Measurements from ENCODE around the gene SELP. TPM values are rescaled to one million over a fixed set of nuclear protein-coding genes. Genes with fewer than 3 reads are reported as not detected.

SELP gene
- total RNA-seq, 2 donors from 2014 or later: not detected

DNA sequence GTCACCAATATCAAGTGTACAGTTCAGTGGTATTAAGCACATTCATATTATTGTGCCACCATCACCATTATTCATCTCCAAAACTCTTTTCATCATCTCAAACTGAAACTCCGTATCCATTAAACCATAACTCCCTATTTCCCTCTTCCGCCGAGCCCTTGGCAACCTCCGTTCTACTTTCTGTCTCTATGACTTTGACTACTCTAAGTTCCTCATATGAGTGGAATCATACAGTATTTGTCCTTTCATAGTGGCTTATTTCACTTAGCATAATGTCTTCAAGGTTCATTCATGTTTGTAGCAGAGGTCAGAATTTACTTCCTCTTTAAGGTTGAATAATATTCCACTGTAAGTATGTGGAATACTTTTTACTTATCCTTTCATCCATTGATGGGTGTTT, 21.7 kb downstream of the SELP start:
- H3K4me1 ChIP-seq (ENCODE audit: control insufficient read depth, insufficient read depth, low read length): no peaks in the 10 kb centered on the region
- Mint-ChIP-seq H3K4me1 (no peaks in the 10 kb centered on the region), H3K4me3 (no peak overlapping the region), H3K36me3 (ENCODE audit: low read depth) (no peaks in the 10 kb centered on the region), H3K27ac (no peak overlapping the region), H3K27me3 (ENCODE audit: insufficient read depth) (peaks cover 3% of the 10 kb centered on the region), H3K9me3 (no peaks in the 10 kb centered on the region)
- H3K27me3 ChIP-seq (ENCODE audit: control insufficient read depth, insufficient read depth, low read length, poor library complexity, severe bottlenecking): no peaks in the 10 kb centered on the region
- no peak overlapping the region for H3K4me3 ChIP-seq (ENCODE audit: low read length)
- no peaks in the 10 kb centered on the region for H3K36me3 ChIP-seq (ENCODE audit: control insufficient read depth, insufficient read depth, low read length)
- TF ChIP-seq, protein P1, sequence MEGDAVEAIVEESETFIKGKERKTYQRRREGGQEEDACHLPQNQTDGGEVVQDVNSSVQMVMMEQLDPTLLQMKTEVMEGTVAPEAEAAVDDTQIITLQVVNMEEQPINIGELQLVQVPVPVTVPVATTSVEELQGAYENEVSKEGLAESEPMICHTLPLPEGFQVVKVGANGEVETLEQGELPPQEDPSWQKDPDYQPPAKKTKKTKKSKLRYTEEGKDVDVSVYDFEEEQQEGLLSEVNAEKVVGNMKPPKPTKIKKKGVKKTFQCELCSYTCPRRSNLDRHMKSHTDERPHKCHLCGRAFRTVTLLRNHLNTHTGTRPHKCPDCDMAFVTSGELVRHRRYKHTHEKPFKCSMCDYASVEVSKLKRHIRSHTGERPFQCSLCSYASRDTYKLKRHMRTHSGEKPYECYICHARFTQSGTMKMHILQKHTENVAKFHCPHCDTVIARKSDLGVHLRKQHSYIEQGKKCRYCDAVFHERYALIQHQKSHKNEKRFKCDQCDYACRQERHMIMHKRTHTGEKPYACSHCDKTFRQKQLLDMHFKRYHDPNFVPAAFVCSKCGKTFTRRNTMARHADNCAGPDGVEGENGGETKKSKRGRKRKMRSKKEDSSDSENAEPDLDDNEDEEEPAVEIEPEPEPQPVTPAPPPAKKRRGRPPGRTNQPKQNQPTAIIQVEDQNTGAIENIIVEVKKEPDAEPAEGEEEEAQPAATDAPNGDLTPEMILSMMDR (conservative IDR thresholded peaks at IDR 0.05): no peak
- H3K9me3 ChIP-seq (ENCODE audit: control insufficient read depth, low read length): no peaks in the 10 kb centered on the region
- H3K27ac ChIP-seq (ENCODE audit: low read depth, low read length): no peak overlapping the region
- no peak overlapping the region for H3K9ac ChIP-seq (ENCODE audit: extremely low read depth, low read length, poor library complexity, severe bottlenecking)
- no peak for DNase-seq
- 86 to 99% methylated on average over 1 to 4 of the region's 4 CpGs for WGBS, 2 experiments (ENCODE audit: insufficient coverage in 1 of 2, insufficient read length in 1 of 2)

DNA sequence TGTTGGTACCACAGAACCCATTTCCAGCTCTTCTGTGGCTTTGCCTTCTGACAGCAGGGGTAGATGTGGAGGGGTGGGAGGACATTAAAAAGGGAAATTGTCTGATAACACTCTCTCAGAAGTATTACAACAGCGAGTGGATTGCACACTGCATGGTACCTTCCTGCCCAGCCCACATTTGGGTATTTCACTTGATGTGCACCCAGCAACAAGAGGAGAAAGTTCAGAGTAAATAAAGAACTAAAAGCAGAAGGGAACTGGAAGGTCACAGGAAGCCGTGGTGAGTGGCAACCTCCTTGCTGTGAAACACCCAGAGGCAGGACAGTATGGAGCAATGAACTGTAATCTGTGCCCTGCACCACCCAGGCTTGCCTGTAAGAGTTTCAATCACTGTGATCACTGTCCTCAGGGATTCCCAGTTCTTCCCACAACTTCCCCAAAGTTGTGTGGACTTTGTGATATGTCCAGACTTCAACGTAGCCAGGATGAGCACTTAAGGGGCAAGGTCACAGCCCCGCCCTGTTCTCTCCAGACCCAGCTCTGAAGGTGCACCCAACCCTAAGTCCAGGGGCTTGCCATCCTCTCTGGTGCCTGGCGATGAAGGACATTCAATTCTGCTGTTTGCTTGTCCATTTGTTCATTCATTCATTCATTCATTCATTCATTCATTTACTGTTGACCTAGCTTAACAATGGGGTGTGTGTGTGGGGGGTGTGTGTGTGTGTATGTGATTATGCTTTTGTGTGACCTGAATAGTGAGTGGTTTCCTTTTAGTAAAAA, 25.0 kb downstream of the SELP start:
- Histone ChIP-seq H3K9me3 (ENCODE audit: control insufficient read depth, low read length) (no peaks in the 10 kb centered on the region), H3K9ac (ENCODE audit: extremely low read depth, low read length, poor library complexity, severe bottlenecking) (no peak overlapping the region), H3K4me1 (ENCODE audit: control insufficient read depth, insufficient read depth, low read length) (no peaks in the 10 kb centered on the region), H3K27ac (ENCODE audit: low read depth, low read length) (no peak overlapping the region), H3K27me3 (ENCODE audit: control insufficient read depth, insufficient read depth, low read length, poor library complexity, severe bottlenecking) (peaks cover 1% of the 10 kb centered on the region), H3K36me3 (ENCODE audit: control insufficient read depth, insufficient read depth, low read length) (no peaks in the 10 kb centered on the region), H3K4me3 (ENCODE audit: low read length) (no peak overlapping the region)
- Mint-ChIP-seq H3K9me3 (no peaks in the 10 kb centered on the region), H3K27ac (no peak overlapping the region), H3K27me3 (ENCODE audit: insufficient read depth) (peaks cover 5% of the 10 kb centered on the region), H3K4me3 (no peak overlapping the region), H3K4me1 (no peaks in the 10 kb centered on the region), H3K36me3 (ENCODE audit: low read depth) (no peaks in the 10 kb centered on the region)
- DNase-seq: no peak
- TF ChIP-seq, protein P1 (conservative IDR thresholded peaks at IDR 0.05): no peak
- 88% methylated on average over 5 of the region's 5 CpGs; no CpG with 5 or more reads in 1 of the 2 experiments for WGBS, 2 experiments (ENCODE audit: insufficient coverage in 1 of 2, insufficient read length in 1 of 2)

DNA sequence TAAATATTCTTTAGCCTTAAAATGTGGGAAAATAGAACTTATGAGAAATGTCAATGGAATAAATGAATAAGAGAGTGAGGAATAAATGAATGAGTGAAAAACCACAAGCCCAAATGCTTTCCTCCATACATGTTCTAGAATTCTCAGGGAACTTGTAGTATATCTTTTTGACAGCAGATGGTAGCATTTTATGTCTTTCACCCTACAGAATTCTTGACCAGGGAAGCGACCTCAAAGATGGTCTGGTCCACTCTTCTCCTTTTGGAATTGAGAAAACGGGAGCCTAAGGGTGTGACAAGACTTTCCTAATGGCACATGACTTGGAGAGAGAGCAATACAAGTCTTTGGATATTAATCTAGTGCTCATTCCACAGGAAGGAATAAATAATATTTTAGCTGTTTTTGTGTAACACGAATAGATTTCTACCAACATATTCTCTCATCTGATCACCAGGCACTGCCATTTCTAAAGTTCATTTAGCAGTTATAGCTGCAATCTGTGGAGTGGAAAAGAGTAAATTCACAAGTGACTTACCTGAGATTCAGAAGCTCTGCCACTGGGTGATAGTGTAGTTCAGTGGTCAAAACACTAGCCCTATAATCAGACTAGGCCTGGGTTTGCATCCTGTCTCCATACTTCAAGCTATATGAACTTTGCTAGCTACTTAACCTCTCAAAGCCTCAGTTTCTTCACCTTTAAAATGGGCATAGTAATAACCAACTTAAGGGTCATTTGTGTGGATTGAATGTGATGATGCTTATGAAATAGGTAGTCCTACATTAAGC, 28.6 kb downstream of the SELP start:
- no peak overlapping the region for H3K27ac ChIP-seq (ENCODE audit: low read depth, low read length)
- Mint-ChIP-seq H3K27me3 (ENCODE audit: insufficient read depth) (peaks cover 2% of the 10 kb centered on the region), H3K4me1 (no peaks in the 10 kb centered on the region), H3K27ac (no peak overlapping the region), H3K4me3 (no peak overlapping the region), H3K36me3 (ENCODE audit: low read depth) (no peaks in the 10 kb centered on the region), H3K9me3 (no peaks in the 10 kb centered on the region)
- H3K9ac ChIP-seq (ENCODE audit: extremely low read depth, low read length, poor library complexity, severe bottlenecking): no peak overlapping the region
- H3K27me3 ChIP-seq (ENCODE audit: control insufficient read depth, insufficient read depth, low read length, poor library complexity, severe bottlenecking): peaks cover 35% of the 10 kb centered on the region
- DNase-seq: no peak
- TF ChIP-seq, protein P1 (conservative IDR thresholded peaks at IDR 0.05): peak; percentile 78
- no peaks in the 10 kb centered on the region for H3K36me3 ChIP-seq (ENCODE audit: control insufficient read depth, insufficient read depth, low read length)
- H3K4me3 ChIP-seq (ENCODE audit: low read length): no peak overlapping the region
- WGBS, 2 experiments (ENCODE audit: insufficient coverage in 1 of 2, insufficient read length in 1 of 2): 40 to 54% methylated on average over 2 to 3 of the region's 3 CpGs
- H3K9me3 ChIP-seq (ENCODE audit: control insufficient read depth, low read length): no peaks in the 10 kb centered on the region
- no peaks in the 10 kb centered on the region for H3K4me1 ChIP-seq (ENCODE audit: control insufficient read depth, insufficient read depth, low read length)

Data from endodermal cell (in vitro differentiated cells).